GM12801 (cell line): ENCODE measurements around the gene CELF3.

Source experiments
- TF ChIP-seq, protein P1 (sequence below): IDR thresholded peaks from one replicate; pipeline ENCODE4 v1.5.1; 2011; ENCODE audit warnings: control low read depth; ENCODE audit not compliant: insufficient read length; ENCODE audit errors: extremely low read depth

CELF3 gene

DNA sequence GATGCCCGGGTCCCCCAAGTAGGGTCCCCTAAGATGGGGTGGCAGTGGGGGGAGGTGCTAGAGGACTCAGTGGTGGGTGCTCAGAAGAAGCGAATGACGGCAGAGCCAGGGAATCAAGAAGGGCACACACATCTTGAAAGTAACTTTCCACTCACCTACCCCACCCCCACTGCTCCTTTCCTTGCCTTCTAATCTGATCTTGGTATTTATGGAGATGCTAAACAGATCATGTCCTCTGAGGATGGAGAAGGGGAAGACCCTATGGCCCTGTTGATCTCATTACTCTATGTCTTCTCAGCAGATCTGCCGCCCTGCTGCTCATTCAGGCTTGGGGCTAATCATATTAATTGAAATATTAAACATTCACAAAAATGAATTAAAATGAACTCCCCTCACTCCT lies 2.1 kb upstream of the CELF3 start:
- TF ChIP-seq, protein P1, sequence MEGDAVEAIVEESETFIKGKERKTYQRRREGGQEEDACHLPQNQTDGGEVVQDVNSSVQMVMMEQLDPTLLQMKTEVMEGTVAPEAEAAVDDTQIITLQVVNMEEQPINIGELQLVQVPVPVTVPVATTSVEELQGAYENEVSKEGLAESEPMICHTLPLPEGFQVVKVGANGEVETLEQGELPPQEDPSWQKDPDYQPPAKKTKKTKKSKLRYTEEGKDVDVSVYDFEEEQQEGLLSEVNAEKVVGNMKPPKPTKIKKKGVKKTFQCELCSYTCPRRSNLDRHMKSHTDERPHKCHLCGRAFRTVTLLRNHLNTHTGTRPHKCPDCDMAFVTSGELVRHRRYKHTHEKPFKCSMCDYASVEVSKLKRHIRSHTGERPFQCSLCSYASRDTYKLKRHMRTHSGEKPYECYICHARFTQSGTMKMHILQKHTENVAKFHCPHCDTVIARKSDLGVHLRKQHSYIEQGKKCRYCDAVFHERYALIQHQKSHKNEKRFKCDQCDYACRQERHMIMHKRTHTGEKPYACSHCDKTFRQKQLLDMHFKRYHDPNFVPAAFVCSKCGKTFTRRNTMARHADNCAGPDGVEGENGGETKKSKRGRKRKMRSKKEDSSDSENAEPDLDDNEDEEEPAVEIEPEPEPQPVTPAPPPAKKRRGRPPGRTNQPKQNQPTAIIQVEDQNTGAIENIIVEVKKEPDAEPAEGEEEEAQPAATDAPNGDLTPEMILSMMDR = no peak

- TF ChIP-seq, protein P1 = no peak
These were observed 1.4 kb upstream of the CELF3 start for GRCh38 chr1:151718011-151718431.

GRCh38 chr1:151716405-151716762 lies 219 bp downstream of the CELF3 start:
- TF ChIP-seq, protein P1 = no peak

GRCh38 chr1:151715726-151716404 lies 738 bp downstream of the CELF3 start:
- TF ChIP-seq, protein P1 = no peak

- TF ChIP-seq, protein P1 = no peak
These were observed 1.5 kb downstream of the CELF3 start for GRCh38 chr1:151714820-151715725.

- TF ChIP-seq, protein P1 = no peak
These were observed 2.7 kb downstream of the CELF3 start for GRCh38 chr1:151713874-151714273.

- TF ChIP-seq, protein P1 = no peak
These were observed 3.6 kb downstream of the CELF3 start for GRCh38 chr1:151713044-151713443.
